ENCODE results near the gene AKIRIN2.

DNA sequence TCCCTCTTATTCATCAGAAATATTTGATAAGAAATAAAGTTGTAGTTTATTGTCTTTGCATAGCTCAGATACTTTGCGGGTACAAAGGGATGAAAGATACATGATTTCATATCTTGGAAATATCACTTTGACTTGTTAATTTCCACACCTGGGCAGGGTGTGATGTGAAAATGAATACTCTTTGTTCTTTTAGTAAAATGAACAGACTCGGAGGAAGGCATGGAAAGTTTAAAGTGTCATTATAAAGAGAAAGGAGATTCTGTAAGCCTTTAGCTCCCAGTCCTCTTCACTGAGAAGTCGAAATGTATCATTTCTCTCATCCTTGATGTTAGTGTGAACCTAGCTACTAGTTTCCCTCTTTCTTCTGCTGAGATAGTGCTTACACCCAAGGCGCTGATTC is 36.7 kb upstream of the AKIRIN2 start:
- TF ChIP-seq ZFP3 (CRISPR knock-in tag; IDR thresholded peaks at IDR 0.05), result no peak
- no peak for TF ChIP-seq BACH2 (CRISPR knock-in tag; IDR thresholded peaks at IDR 0.05; ENCODE audit: borderline replicate concordance)
- TF ChIP-seq RARB (CRISPR knock-in tag; IDR thresholded peaks at IDR 0.05), result no peak
